ENCODE measurements around the gene PLPPR3.

Gene PLPPR3

DNA sequence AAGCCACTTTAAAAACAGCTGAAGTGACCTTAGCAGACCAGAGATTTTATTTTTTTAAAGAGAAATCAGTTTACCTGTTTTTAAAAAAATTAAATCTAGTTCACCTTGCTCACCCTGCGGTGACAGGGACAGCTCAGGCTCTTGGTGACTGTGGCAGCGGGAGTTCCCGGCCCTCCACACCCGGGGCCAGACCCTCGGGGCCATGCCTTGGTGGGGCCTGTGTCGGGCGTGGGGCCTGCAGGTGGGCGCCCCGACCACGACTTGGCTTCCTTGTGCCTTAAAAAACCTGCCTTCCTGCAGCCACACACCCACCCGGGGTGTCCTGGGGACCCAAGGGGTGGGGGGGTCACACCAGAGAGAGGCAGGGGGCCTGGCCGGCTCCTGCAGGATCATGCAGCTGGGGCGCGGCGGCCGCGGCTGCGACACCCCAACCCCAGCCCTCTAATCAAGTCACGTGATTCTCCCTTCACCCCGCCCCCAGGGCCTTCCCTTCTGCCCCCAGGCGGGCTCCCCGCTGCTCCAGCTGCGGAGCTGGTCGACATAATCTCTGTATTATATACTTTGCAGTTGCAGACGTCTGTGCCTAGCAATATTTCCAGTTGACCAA is 10.8 kb downstream of the PLPPR3 start:
- Histone ChIP-seq H3F3A (ENCODE audit: insufficient read depth) (peaks cover 20% of the 10 kb centered on the region), H3K27ac (ENCODE audit: low read depth, low read length) (no peak overlapping the region), H2AFZ (ENCODE audit: low read depth, low read length, severe bottlenecking) (no peak overlapping the region), H3K4me3 (ENCODE audit: insufficient read depth, low read length, poor library complexity, severe bottlenecking) (no peak overlapping the region), H3K4me2 (ENCODE audit: low read depth, low read length, poor library complexity, severe bottlenecking) (no peak overlapping the region), H3K9me3 (ENCODE audit: insufficient read depth, low read length) (no peaks in the 10 kb centered on the region), H3K36me3 (ENCODE audit: low read length) (peaks cover 12% of the 10 kb centered on the region; the same call in 1 of the 2 replicates), H3K27me3 (ENCODE audit: low read length) (no peaks in the 10 kb centered on the region), H3K9me2 (replicated peaks; ENCODE audit: insufficient read depth, low read length) (no peaks in the 10 kb centered on the region), H3K79me2 (ENCODE audit: insufficient read depth, low read length) (0 out of 2 replicates have a peak, but pooled peaks cover 11% of the 10 kb centered on the region), H3K9ac (ENCODE audit: low read length) (no peak overlapping the region), H4K20me1 (ENCODE audit: low read depth, low read length) (peaks cover 10% of the 10 kb centered on the region; the same call in 1 of the 2 replicates)
- TF ChIP-seq, protein P1, sequence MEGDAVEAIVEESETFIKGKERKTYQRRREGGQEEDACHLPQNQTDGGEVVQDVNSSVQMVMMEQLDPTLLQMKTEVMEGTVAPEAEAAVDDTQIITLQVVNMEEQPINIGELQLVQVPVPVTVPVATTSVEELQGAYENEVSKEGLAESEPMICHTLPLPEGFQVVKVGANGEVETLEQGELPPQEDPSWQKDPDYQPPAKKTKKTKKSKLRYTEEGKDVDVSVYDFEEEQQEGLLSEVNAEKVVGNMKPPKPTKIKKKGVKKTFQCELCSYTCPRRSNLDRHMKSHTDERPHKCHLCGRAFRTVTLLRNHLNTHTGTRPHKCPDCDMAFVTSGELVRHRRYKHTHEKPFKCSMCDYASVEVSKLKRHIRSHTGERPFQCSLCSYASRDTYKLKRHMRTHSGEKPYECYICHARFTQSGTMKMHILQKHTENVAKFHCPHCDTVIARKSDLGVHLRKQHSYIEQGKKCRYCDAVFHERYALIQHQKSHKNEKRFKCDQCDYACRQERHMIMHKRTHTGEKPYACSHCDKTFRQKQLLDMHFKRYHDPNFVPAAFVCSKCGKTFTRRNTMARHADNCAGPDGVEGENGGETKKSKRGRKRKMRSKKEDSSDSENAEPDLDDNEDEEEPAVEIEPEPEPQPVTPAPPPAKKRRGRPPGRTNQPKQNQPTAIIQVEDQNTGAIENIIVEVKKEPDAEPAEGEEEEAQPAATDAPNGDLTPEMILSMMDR (IDR thresholded peaks at IDR 0.05; ENCODE audit: insufficient read depth, low read length, poor library complexity, severe bottlenecking), result no peak

DNA sequence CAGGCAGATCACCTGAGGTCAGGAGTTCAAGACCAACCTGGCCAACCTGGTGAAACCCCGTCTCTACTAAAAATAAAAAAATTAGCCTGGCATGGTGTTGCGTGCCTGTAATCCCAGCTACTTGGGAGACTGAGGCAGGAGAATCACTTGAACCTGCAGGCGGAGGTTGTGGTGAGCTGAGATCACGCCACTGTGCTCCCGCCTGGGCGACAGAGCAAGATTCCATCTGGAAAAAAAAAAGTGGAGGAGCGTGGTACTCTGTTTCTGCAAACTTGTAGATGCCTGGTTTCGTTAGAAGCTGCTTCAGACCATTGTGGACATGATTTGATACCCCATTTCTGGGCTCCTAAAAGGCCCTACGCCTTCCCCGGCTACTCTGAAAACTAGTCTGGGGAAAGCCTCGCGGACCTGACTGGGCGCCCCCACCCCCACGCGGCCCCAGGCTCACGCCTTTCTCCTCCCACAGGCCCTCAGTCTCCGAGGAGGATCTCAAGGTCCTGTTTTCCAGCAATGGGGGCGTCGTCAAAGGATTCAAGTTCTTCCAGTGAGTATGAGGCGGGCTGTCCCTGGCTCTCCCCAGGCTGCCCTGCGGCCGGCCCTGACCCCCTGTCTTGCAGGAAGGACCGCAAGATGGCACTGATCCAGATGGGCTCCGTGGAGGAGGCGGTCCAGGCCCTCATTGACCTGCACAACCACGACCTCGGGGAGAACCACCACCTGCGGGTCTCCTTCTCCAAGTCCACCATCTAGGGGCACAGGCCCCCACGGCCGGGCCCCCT is 11.5 kb downstream of the PLPPR3 start:
- Histone ChIP-seq H3K4me2 (ENCODE audit: low read depth, low read length, poor library complexity, severe bottlenecking) (no peak overlapping the region), H2AFZ (ENCODE audit: low read depth, low read length, severe bottlenecking) (no peak overlapping the region), H3K79me2 (ENCODE audit: insufficient read depth, low read length) (peaks cover 16% of the 10 kb centered on the region; the same call in 1 of the 2 replicates), H3F3A (ENCODE audit: insufficient read depth) (peaks cover 20% of the 10 kb centered on the region), H3K9me2 (replicated peaks; ENCODE audit: insufficient read depth, low read length) (no peaks in the 10 kb centered on the region), H4K20me1 (ENCODE audit: low read depth, low read length) (peaks cover 10% of the 10 kb centered on the region; the same call in 1 of the 2 replicates), H3K4me3 (ENCODE audit: insufficient read depth, low read length, poor library complexity, severe bottlenecking) (no peak overlapping the region), H3K36me3 (ENCODE audit: low read length) (peaks cover 12% of the 10 kb centered on the region; the same call in 1 of the 2 replicates), H3K27ac (ENCODE audit: low read depth, low read length) (no peak overlapping the region), H3K9me3 (ENCODE audit: insufficient read depth, low read length) (no peaks in the 10 kb centered on the region), H3K27me3 (ENCODE audit: low read length) (no peaks in the 10 kb centered on the region), H3K9ac (ENCODE audit: low read length) (no peak overlapping the region)
- no peak for TF ChIP-seq EZH2phosphoT487 (conservative IDR thresholded peaks at IDR 0.05; ENCODE audit: low read length)
- TF ChIP-seq, protein P1 (IDR thresholded peaks at IDR 0.05; ENCODE audit: insufficient read depth, low read length, poor library complexity, severe bottlenecking), result no peak

DNA sequence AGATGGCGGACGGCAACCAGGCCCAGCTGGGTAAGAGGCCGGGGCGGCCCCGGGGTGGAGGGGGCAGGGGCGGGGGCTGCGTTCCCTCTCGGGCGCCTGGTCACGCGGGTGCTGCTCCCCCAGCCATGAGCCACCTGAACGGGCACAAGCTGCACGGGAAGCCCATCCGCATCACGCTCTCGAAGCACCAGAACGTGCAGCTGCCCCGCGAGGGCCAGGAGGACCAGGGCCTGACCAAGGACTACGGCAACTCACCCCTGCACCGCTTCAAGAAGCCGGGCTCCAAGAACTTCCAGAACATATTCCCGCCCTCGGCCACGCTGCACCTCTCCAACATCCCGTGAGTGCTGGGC is 13.4 kb downstream of the PLPPR3 start:
- Histone ChIP-seq H3K27me3 (ENCODE audit: low read length) (no peaks in the 10 kb centered on the region), H3K27ac (ENCODE audit: low read depth, low read length) (no peak overlapping the region), H3K9me3 (ENCODE audit: insufficient read depth, low read length) (no peaks in the 10 kb centered on the region), H3F3A (ENCODE audit: insufficient read depth) (peaks cover 20% of the 10 kb centered on the region), H3K9ac (ENCODE audit: low read length) (no peak overlapping the region), H3K9me2 (replicated peaks; ENCODE audit: insufficient read depth, low read length) (no peaks in the 10 kb centered on the region), H3K4me3 (ENCODE audit: insufficient read depth, low read length, poor library complexity, severe bottlenecking) (no peak overlapping the region), H3K36me3 (ENCODE audit: low read length) (peaks cover 15% of the 10 kb centered on the region; the same call in 1 of the 2 replicates), H3K79me2 (ENCODE audit: insufficient read depth, low read length) (peaks cover 35% of the 10 kb centered on the region), H2AFZ (ENCODE audit: low read depth, low read length, severe bottlenecking) (no peak overlapping the region), H4K20me1 (ENCODE audit: low read depth, low read length) (peaks cover 10% of the 10 kb centered on the region; the same call in 1 of the 2 replicates), H3K4me2 (ENCODE audit: low read depth, low read length, poor library complexity, severe bottlenecking) (no peak overlapping the region)
- TF ChIP-seq, protein P1 (IDR thresholded peaks at IDR 0.05; ENCODE audit: insufficient read depth, low read length, poor library complexity, severe bottlenecking), result no peak
- no peak for TF ChIP-seq EZH2phosphoT487 (conservative IDR thresholded peaks at IDR 0.05; ENCODE audit: low read length)

All from SU-DHL-6 (cell line).